ENCODE measurements around the gene PIWIL4.
"Not testable (repeated sequence)": the region's sequence is repeated elsewhere in the genome, so short reads cannot be mapped to it uniquely, and the experiment has no call there.

Gene PIWIL4

DNA sequence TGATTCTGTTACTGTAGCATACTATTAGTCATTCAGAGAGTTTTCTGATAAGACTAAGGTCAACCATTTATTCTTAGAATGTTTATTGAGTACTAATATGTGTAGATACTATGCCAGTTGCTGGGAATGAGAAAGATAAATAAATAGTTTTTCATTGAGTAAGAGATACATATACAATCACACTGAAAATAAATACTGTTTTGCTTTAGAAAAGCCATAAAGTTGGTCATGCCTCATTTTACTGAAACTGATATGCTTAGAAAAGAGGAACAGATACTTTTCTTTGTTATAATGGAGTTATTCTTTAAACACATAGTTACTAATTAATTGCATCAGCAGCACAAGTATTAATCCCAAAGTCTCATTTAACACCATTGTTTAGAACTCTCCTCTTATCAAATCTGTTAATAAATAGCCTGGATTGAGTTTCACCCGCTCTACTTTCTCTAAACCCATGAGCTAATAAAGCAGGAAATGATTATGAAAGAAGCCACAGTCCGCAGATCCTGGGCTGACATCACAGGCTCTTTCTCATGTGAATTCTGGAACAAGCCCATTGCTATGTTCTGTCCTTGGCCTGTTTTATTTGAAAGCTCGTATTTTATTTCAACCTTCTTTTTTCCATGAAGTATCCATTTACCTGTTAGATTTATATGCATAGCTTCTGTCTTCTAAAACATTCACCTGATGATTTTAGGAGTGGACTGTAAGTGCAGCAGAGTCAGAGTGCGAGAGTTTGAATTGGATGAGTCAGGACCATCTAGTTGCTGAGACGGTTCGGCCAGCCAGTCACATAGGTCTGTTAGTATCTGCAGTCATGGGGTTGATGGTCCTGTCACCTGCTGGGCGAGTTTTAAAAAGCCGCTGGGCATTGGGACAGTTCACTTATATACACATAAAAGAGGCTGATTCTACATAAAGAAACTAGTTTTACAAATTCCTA lies 35.5 kb downstream of the PIWIL4 start:
- peak in 1 of 2 experiments; percentile 17 for DNase-seq (ENCODE audit: low read depth in 1 of 2, low spot score in 1 of 2)
- in situ Hi-C loops (cut with HindIII; ENCODE audit: low pct_unique_long_range_greater_than_20kb, low sequenced_read_pairs) = no loop called here
- no peak for TF ChIP-seq JUND (IDR thresholded peaks at IDR 0.05; ENCODE audit: low read depth)

DNA sequence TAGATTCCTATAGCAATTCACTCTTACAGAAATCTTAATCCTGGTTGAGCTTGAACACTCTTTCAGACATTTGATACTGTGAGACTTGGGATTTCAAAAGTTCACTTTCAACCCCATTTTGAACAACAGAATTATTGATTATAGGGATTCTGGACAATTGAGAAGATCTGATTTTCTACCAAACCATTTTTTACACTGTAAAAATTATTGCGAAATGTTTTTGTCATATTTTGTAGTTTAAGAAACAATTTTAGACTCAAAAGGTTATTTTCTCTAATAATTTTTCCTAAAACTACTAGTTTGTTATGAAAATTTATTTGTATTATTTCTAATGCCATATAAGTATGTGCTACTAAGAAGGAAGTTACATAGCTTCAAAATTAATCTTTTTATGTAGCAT lies 36.4 kb downstream of the PIWIL4 start:
- no peak for DNase-seq (ENCODE audit: low read depth in 1 of 2, low spot score in 1 of 2)
- in situ Hi-C loops (cut with HindIII; ENCODE audit: low pct_unique_long_range_greater_than_20kb, low sequenced_read_pairs) = no loop called here
- no peak for TF ChIP-seq JUND (IDR thresholded peaks at IDR 0.05; ENCODE audit: low read depth)

DNA sequence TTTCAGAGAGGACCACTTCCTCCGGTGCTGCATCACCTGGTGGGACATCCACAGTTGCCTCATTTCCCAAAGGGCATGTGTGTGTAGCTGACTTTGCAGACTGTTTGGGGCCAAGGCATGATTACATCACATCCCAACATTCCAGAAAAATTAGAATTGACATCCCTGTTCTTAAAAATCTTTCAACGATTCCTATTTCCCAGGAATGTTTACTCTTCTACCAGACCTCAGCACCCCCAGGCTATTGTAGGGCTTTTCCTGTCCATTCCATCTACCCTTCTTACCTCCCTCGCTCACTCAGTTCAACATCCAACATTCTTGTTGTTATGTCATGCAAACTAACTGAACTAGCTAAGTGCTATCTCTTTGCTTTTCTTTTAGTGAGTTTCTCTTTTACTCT lies 37.3 kb downstream of the PIWIL4 start:
- in situ Hi-C loops (cut with HindIII; ENCODE audit: low pct_unique_long_range_greater_than_20kb, low sequenced_read_pairs) = no loop called here
- peak in 1 of 2 experiments; percentile 38 for DNase-seq (ENCODE audit: low read depth in 1 of 2, low spot score in 1 of 2)
- TF ChIP-seq JUND (IDR thresholded peaks at IDR 0.05; ENCODE audit: low read depth) = no peak

DNA sequence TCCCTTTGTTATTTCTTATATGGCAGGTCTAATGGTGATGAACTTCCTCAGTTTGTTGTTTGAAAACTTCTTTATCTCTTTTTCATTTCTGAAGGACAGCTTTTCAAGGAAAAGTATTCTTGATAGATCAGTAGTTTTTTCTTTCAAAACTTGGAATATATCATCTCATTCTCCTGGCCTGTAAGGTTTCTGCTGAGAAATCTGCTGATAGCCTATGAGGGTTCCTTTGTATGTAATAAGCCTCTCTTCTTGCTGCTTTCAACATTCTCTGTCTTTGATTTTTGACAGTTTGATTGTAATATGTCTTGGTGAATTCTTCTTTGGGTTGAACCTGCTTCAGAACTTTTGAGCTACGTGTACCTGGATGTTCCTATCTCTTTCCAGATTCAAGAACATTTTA lies 46.0 kb downstream of the PIWIL4 start:
- no peak for DNase-seq (ENCODE audit: low read depth in 1 of 2, low spot score in 1 of 2)
- TF ChIP-seq JUND (IDR thresholded peaks at IDR 0.05; ENCODE audit: low read depth) = no peak
- in situ Hi-C loops (cut with HindIII; ENCODE audit: low pct_unique_long_range_greater_than_20kb, low sequenced_read_pairs) = no loop called here

DNA sequence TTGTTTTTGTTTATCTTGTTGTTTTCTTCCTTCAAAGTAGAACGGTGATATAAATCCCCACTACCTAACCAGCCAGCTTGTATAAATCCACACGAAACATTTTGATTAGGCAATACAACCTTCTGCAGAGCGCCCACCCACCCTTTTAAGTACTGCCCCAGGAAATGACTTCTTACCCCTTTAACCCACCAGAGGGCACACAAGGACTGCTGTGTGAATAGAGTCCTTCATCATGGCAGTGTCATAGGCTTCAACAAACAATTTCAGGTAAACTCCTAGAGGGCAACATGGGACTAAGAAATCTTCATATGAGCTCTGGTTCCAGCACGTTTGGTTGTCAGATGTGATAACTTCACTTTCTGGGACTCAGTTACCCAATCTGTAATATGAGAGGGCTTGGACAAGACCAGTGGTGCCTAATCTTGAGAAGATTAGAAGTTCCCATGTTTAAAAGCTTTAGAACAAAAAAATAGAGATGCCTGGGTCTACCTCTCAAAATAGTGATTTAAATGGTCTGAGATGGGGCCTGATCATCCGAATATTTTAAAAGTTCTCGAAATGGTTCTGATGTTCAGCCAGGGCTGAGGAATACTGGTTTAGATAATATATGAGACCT lies 56.1 kb downstream of the PIWIL4 start:
- TF ChIP-seq JUND (IDR thresholded peaks at IDR 0.05; ENCODE audit: low read depth) = no peak
- DNase-seq (ENCODE audit: low read depth in 1 of 2, low spot score in 1 of 2) = peak; percentile 66 to 90
- in situ Hi-C loops (cut with HindIII; ENCODE audit: low pct_unique_long_range_greater_than_20kb, low sequenced_read_pairs) = no loop called here

DNA sequence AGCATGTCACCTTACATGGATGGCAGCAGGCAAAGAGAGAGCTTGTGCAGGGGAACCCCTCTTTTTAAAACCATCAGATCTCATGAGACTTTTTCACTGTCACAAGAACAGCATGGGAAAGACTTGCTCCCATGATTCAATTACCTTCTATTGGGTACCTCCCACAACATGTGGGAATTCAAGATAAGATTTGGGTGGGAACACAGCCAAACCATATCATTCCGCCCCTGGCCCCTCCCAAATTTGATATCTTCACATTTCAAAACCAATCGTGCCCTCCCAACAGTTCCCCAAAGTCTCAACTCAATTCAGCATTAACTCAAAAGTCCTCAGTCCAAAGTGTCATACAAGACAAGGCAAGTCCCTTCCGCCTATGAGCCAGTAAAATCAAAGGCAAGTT lies 58.3 kb downstream of the PIWIL4 start:
- DNase-seq (ENCODE audit: low read depth in 1 of 2, low spot score in 1 of 2); in situ Hi-C loops (cut with HindIII; ENCODE audit: low pct_unique_long_range_greater_than_20kb, low sequenced_read_pairs): not testable (repeated sequence)

DNA sequence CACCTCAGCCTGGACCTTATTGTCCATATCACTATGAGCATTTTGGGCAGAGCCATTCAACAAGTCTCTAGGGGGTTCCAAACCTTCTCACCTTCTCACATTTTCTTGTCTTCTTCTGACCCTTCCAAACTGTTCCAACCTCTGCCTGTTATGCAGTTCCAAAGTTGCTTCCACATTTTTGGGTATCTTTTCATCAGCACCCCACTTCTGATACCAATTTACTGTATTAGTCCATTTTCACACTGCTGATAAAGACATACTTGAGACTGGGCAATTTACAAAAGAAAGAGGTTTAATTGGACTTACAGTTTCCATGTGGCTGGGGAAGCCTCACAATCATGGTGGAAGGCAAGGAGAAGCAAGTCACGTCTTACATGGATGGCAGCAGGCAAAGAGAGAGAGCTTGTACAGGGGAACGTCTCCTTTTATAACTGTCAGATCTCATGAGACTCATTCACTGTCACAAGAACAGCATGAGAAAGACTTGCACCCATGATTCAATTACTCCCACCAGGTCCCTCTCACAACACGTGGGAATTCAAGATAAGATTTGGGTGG lies 59.9 kb downstream of the PIWIL4 start:
- DNase-seq (ENCODE audit: low read depth in 1 of 2, low spot score in 1 of 2); in situ Hi-C loops (cut with HindIII; ENCODE audit: low pct_unique_long_range_greater_than_20kb, low sequenced_read_pairs): not testable (repeated sequence)

DNA sequence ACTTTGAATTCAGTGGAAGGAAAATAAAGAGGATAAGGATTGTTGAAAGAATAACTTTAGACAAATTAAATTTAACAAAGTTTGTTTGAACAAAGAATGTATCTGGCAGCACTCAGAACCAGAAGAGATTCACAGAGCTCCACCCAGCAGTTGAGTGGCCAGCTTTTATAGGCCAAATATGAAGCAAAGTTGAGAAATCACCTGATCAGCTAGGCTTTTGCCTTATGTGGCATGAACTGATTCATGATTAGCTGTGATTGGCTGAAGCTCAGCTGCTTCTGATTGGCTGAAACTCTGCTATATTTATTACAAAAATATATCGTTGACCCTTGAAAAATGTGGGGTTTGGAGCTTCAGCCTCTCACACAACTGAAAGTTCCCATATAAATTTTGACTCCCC lies 62.6 kb downstream of the PIWIL4 start:
- no peak for DNase-seq (ENCODE audit: low read depth in 1 of 2, low spot score in 1 of 2)
- TF ChIP-seq JUND (IDR thresholded peaks at IDR 0.05; ENCODE audit: low read depth) = no peak
- in situ Hi-C loops (cut with HindIII; ENCODE audit: low pct_unique_long_range_greater_than_20kb, low sequenced_read_pairs) = no loop called here

DNA sequence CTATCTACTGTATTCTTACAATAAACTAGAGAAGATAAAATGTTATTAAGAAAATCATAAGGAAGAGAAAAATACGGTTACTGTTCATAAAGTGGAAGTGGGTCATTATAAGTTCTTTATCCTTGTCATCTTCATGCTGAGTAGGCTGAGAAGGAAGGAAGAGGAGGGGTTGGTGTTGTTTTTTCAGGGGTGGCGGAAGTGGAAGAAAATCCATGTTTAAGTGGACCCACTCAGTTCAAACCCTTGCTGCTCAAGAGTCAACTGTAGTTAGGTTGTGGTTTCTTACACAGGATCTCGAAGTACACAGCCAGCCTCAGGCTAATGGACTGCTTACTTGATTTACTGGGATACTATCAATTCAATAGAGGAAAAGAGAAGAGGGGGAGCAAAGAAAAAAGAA lies 63.1 kb downstream of the PIWIL4 start:
- no peak for TF ChIP-seq JUND (IDR thresholded peaks at IDR 0.05; ENCODE audit: low read depth)
- in situ Hi-C loops (cut with HindIII; ENCODE audit: low pct_unique_long_range_greater_than_20kb, low sequenced_read_pairs) = no loop called here
- DNase-seq (ENCODE audit: low read depth in 1 of 2, low spot score in 1 of 2) = no peak

DNA sequence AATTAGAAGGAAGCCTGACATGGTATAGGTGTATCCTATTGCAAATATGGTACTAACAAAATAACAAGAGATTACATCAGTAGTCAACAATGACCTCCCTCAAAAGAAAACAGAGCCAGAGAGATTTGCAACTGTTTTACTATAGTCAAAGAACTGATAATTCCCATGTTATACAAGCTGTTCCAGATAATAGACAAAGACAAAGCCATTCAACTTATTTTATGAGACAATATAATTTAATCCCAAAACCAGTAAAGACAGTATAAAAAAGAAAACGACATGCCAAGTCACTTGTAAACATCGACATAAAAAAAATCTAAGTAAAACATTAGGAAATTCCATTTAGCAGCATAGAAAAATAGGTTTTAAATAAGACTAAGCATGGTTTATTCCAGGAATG lies 65.2 kb downstream of the PIWIL4 start:
- TF ChIP-seq JUND (IDR thresholded peaks at IDR 0.05; ENCODE audit: low read depth) = no peak
- DNase-seq (ENCODE audit: low read depth in 1 of 2, low spot score in 1 of 2) = no peak
- in situ Hi-C loops (cut with HindIII; ENCODE audit: low pct_unique_long_range_greater_than_20kb, low sequenced_read_pairs) = no loop called here

DNA sequence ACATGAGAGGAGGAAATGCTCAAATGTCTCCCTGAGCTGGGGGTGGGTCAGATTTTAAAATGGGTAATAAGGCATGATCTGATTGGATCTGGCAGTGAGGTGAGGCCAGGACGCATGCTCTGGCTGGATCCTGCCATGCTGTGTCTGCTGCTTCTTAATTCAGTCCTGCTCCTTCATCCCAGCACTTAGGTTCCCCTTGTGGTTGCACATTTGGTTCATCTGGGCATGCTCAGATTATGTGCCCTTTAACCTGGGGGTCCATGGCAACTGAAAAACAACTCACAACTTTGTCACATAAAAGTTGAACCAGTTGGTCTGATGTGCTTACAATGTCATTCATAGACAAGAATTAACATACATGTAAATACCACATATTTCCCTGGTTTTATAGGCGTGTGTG lies 67.9 kb downstream of the PIWIL4 start:
- TF ChIP-seq JUND (IDR thresholded peaks at IDR 0.05; ENCODE audit: low read depth) = no peak
- DNase-seq (ENCODE audit: low read depth in 1 of 2, low spot score in 1 of 2) = no peak
- in situ Hi-C loops (cut with HindIII; ENCODE audit: low pct_unique_long_range_greater_than_20kb, low sequenced_read_pairs) = no loop called here

DNA sequence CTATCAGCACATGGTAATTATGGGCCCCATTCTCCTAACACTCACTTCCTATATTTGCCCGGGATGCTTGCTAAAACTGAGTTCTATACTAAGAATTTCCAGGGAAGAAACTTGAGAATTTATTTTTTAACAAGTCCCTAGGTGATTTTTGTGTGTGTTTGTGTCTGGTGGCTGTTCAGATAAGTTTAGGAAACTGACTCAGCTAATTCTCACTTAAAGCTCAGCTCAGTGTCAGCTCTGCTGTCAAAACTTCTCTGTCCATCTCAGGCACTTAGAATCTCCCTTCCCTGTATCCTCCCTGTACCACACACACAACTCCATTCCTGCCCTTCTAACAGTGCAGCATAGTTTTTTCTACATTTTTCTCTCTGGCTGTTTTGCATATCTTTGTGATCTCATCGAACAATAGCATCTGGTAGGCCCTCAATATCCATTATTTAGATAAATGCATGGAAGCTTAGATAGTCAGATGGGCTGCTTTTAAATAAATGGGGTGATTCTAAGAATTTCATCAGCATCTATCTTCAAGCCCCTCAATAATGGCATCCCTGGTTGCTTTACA lies 69.3 kb downstream of the PIWIL4 start:
- TF ChIP-seq JUND (IDR thresholded peaks at IDR 0.05; ENCODE audit: low read depth) = no peak
- in situ Hi-C loops (cut with HindIII; ENCODE audit: low pct_unique_long_range_greater_than_20kb, low sequenced_read_pairs) = no loop called here
- no peak for DNase-seq (ENCODE audit: low read depth in 1 of 2, low spot score in 1 of 2)

All from T47D (cell line).